Activated CD8-positive, alpha-beta T cell treated with anti-CD3 and anti-CD28 coated beads for 36 hours (primary cell): ENCODE results near the gene USP28. TPM values are rescaled to one million over a fixed set of nuclear protein-coding genes. Genes with fewer than 3 reads are reported as not detected.

ENCODE experiments used
- ATAC-seq: fragments of 200-7000 bp; cut with Tn5 transposase; one replicate; pipeline ENCODE4 v1.10.0; 2021; ENCODE audit warnings: mild to moderate bottlenecking, moderate library complexity
- CTCF ChIA-PET: fragments of 350-600 bp; sonication (Branson Sonifier 250); formaldehyde crosslinking; loops from one replicate; lab custom pipeline; 2021; ENCODE audit warnings: antibody characterized with exemption; lab: Charles Lee
- POLR2A ChIA-PET: fragments of 350-600 bp; sonication (Branson Sonifier 250); formaldehyde crosslinking; loops from one replicate; lab custom pipeline; 2021; ENCODE audit warnings: antibody characterized with exemption; lab: Charles Lee
- DNase-seq: peaks from one replicate; pipeline ENCODE4 v3.0.0-alpha.2; 2020
- H3K27ac Mint-ChIP-seq: one replicate; pipeline ENCODE4 v1.8.0; 2021; ENCODE audit warnings: mild to moderate bottlenecking, mixed read lengths
- H3K27me3 Mint-ChIP-seq: one replicate; pipeline ENCODE4 v1.8.0; 2021; ENCODE audit warnings: mixed read lengths
- H3K36me3 Mint-ChIP-seq: one replicate; pipeline ENCODE4 v1.8.0; 2021; ENCODE audit warnings: low read depth, mixed read lengths
- H3K4me1 Mint-ChIP-seq: one replicate; pipeline ENCODE4 v1.8.0; 2021; ENCODE audit warnings: low read depth, mixed read lengths
- H3K4me3 Mint-ChIP-seq: one replicate; pipeline ENCODE4 v1.8.0; 2021; ENCODE audit warnings: mild to moderate bottlenecking, moderate library complexity, mixed read lengths
- H3K9me3 Mint-ChIP-seq: one replicate; pipeline ENCODE4 v1.8.0; 2021; ENCODE audit warnings: mixed read lengths
- CTCF ChIP-seq: fragments of 200-600 bp; IDR thresholded peaks from one replicate; pipeline ENCODE4 v1.8.0; 2022; ENCODE audit warnings: antibody characterized with exemption, mild to moderate bottlenecking
- intact Hi-C: fragments of 100-400 bp; cut with micrococcal nuclease; formaldehyde crosslinking; loops from one replicate; pipeline ENCODE4 v1.10.0; 2022
- total RNA-seq, 2 experiments: library from RNA; stranded (reverse); gene quantifications; one replicate each; pipeline ENCODE4 v1.2.3, GENCODE V29; 2021

USP28 gene
- total RNA-seq, 2 experiments from 2014 or later, result 40.3 to 41.9 TPM

- intact Hi-C loops, result no loop called here
- Mint-ChIP-seq H3K4me1 (peaks cover 19% of the 10 kb centered on the region), H3K36me3 (peaks cover 10% of the 10 kb centered on the region), H3K27ac (no peak overlapping the region), H3K4me3 (no peak overlapping the region), H3K27me3 (no peaks in the 10 kb centered on the region), H3K9me3 (no peaks in the 10 kb centered on the region)
- ATAC-seq (no peak), DNase-seq (no peak)
- ChIA-PET CTCF (no interaction called here), POLR2A (no interaction called here)
- no peak for TF ChIP-seq CTCF
These were observed 9.5 kb downstream of the USP28 start for GRCh38 chr11:113865873-113866272.

GRCh38 chr11:113864410-113864809, 11.0 kb downstream of the USP28 start:
- no peak for ATAC-seq
- H3K36me3 Mint-ChIP-seq, result peaks cover 10% of the 10 kb centered on the region
- intact Hi-C loops, result no loop called here
- H3K4me1 Mint-ChIP-seq, result peaks cover 22% of the 10 kb centered on the region
- ChIA-PET POLR2A (no interaction called here), CTCF (no interaction called here)
- no peak overlapping the region for H3K4me3 Mint-ChIP-seq
- no peak overlapping the region for H3K27ac Mint-ChIP-seq
- no peak for TF ChIP-seq CTCF
- H3K27me3 Mint-ChIP-seq, result no peaks in the 10 kb centered on the region
- no peak for DNase-seq
- no peaks in the 10 kb centered on the region for H3K9me3 Mint-ChIP-seq

DNA sequence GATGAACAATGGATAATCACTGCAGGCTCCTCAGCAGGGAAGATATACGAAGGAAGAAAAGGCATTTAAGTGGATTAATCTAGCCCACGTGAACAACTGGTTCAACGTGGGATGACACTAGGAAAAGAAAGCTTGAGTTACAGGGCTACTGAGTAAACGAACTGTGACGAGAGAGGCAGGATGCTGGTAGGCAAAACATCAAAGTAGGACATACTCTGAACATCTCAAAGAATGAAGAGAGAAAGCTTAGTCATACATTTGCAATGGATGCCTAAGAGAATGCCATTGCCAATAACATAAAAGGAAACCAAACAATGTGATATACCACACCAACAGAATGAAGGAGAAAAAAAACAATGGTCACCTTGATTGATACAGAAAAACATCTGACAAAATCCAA, 12.9 kb downstream of the USP28 start:
- intact Hi-C loops, result no loop called here

DNA sequence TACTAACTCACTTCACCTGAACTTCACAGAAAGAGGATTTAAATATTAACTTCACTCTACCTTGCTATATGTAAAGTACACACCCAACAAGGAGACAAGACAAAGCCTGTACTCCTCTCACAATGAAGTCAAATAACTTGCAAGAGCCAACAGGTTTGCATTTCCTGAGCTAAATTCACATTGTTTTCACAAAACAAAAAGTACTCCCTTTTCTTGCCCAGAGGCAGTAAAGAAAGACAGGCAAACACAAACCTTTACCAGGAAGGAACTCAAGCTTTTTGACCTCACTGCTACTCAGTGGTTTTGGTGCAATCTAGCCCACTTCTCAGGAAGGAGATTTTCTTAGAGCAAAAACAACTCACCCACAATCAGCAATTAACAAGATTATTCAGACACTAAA, 15.7 kb downstream of the USP28 start:
- ChIA-PET CTCF (interaction anchor here (0.9 to 1.0 kb wide), 3 partner anchors 27 to 86 kb away, joined by 3 to 4 read pairs (median 3); partner anchors contain the start of gene ZW10), POLR2A (no interaction called here)
- DNase-seq (no peak), ATAC-seq (no peak)
- TF ChIP-seq CTCF, result no peak
- H3K9me3 Mint-ChIP-seq, result no peaks in the 10 kb centered on the region
- H3K4me3 Mint-ChIP-seq, result no peak overlapping the region
- H3K36me3 Mint-ChIP-seq, result peaks cover 3% of the 10 kb centered on the region
- H3K4me1 Mint-ChIP-seq, result peaks cover 17% of the 10 kb centered on the region
- no peaks in the 10 kb centered on the region for H3K27me3 Mint-ChIP-seq
- peak overlapping the region; percentile 75 for H3K27ac Mint-ChIP-seq
- intact Hi-C loops, result no loop called here

More for the DNA sequence above, 12.9 kb downstream of the USP28 start:
- H3K9me3 Mint-ChIP-seq, result no peaks in the 10 kb centered on the region
- ChIA-PET POLR2A (no interaction called here), CTCF (interaction anchor here (1.3 kb wide), 1 partner anchor 34 kb away, joined by 3 read pairs; no protein-coding TSS in a partner anchor)
- H3K27me3 Mint-ChIP-seq, result no peaks in the 10 kb centered on the region
- peaks cover 10% of the 10 kb centered on the region for H3K36me3 Mint-ChIP-seq
- ATAC-seq, result peak; percentile 86
- DNase-seq, result peak; percentile 12
- peaks cover 17% of the 10 kb centered on the region for H3K4me1 Mint-ChIP-seq
- no peak for TF ChIP-seq CTCF
- H3K27ac Mint-ChIP-seq, result peak overlapping the region; percentile 25
- H3K4me3 Mint-ChIP-seq, result no peak overlapping the region

DNA sequence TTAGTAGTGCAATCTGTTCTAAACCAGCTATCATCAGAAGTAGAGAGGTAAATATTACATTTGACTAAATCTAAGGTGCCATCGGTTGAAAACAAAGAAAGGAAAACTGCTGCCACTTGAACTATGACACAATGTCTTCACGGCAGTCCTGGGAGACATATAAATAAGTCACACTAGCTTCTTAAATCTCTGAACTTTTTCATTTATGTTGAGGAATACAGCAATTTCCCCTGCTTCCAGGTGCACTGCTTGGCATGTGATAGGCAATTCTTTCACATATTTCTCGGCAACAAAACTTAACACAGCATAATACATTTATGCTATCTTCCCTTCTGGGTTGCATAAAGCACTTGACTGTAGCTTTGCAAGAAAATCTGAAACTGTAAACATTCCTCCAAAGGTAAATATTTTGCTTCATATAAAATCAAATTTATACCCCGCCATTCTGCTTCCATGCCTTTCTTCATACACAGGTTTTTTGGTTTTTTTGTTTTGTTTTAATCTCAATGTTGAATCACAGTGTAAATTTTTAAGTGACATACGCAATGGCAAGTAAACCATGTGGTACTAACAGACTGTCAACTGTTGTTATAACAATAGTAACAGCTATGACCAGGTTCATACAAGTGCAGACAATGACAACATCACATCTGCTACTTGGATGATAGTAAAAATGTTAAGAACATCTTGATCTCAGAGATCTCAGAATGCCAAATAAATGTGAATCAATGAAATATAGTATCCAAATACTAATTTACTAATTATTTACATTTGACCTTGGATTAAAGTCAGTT, 18.2 kb downstream of the USP28 start:
- no peak for TF ChIP-seq CTCF
- H3K4me3 Mint-ChIP-seq, result no peak overlapping the region
- ChIA-PET POLR2A (no interaction called here), CTCF (no interaction called here)
- DNase-seq (no peak), ATAC-seq (no peak)
- intact Hi-C loops, result no loop called here
- H3K9me3 Mint-ChIP-seq, result no peaks in the 10 kb centered on the region
- H3K27ac Mint-ChIP-seq, result no peak overlapping the region
- peaks cover 10% of the 10 kb centered on the region for H3K4me1 Mint-ChIP-seq
- no peaks in the 10 kb centered on the region for H3K27me3 Mint-ChIP-seq
- peaks cover 10% of the 10 kb centered on the region for H3K36me3 Mint-ChIP-seq
